BLaER1 (cell line): ENCODE results near the gene TMED1.
A peak's percentile ranks its signal among the peaks of the same experiment; 100 is the strongest.

ENCODE experiments used
- H3K27ac ChIP-seq: shearing (Covaris generic); formaldehyde crosslinking; 2 replicates; pipeline ENCODE4 v1.8.1; 2022
- H3K27me3 ChIP-seq: shearing (Covaris generic); formaldehyde crosslinking; 2 replicates; pipeline ENCODE4 v1.8.1; 2022
- H3K36me3 ChIP-seq: shearing (Covaris generic); formaldehyde crosslinking; 2 replicates; pipeline ENCODE4 v1.8.1; 2022
- H3K4me1 ChIP-seq: shearing (Covaris generic); formaldehyde crosslinking; 2 replicates; pipeline ENCODE4 v1.8.1; 2022
- H3K4me2 ChIP-seq: shearing (Covaris generic); formaldehyde crosslinking; 2 replicates; pipeline ENCODE4 v1.8.1; 2022
- H3K4me3 ChIP-seq: shearing (Covaris generic); formaldehyde crosslinking; 2 replicates; pipeline ENCODE4 v1.8.1; 2022
- H3K9ac ChIP-seq: shearing (Covaris generic); formaldehyde crosslinking; 2 replicates; pipeline ENCODE4 v1.8.1; 2022
- H3K9me3 ChIP-seq: shearing (Covaris generic); formaldehyde crosslinking; 2 replicates; pipeline ENCODE4 v1.8.1; 2022
- H4K20me1 ChIP-seq: shearing (Covaris generic); formaldehyde crosslinking; 2 replicates; pipeline ENCODE4 v1.8.1; 2022
- Cebpa-rat ChIP-seq: shearing (Covaris generic); IDR thresholded peaks from 2 replicates; pipeline ENCODE4 v1.8.1; 2022

Gene TMED1

DNA sequence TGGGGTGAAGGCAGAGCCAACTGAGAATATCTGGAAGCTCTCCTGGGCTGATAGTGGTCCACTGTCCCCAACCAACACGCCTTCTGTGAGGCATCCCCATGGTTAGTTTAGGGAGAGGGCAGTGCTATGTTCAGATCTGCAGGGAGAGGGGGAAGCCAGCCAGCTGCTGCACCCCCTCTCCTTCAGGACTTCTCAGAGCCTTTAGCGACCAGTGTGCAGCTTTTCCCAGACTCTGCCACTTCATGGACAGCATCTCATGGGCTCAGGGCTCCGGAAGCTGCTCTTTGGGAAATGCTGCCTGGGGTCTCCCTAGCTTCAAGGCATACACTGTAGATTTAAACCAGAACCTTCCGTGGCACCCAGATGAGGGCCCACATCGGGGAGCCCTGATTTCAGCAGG, 33.5 kb downstream of the TMED1 start:
- Histone ChIP-seq H3K4me1 (no peaks in the 10 kb centered on the region), H3K36me3 (peaks cover 100% of the 10 kb centered on the region), H3K4me3 (no peak overlapping the region), H3K27ac (no peak overlapping the region), H3K9ac (no peak overlapping the region), H4K20me1 (peaks cover 54% of the 10 kb centered on the region), H3K27me3 (no peaks in the 10 kb centered on the region), H3K4me2 (no peak overlapping the region), H3K9me3 (no peaks in the 10 kb centered on the region)
- no peak for TF ChIP-seq Cebpa-rat

DNA sequence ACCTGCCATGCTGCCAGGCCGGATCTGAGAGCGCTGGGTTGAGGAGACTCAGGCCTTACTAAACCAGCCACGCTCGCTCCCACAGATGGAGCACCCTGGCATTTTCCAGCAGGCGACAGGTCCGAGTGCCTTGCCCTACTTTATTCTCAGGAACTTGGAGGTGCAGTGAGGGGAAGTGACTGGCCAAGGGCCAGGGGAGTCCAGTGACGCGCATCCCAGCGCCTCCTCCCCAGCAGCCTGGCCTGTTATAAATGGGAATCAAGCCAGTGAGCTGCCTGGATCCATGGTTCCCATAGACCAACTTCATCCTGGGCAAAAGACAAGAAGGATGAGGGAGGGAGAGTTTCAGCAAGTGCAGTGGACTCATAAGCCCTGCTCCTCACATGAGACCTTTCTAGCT, 35.5 kb downstream of the TMED1 start:
- H3K4me3 ChIP-seq = no peak overlapping the region
- H3K27me3 ChIP-seq = no peaks in the 10 kb centered on the region
- H3K9ac ChIP-seq = no peak overlapping the region
- H3K27ac ChIP-seq = no peak overlapping the region
- peaks cover 100% of the 10 kb centered on the region for H3K36me3 ChIP-seq
- no peaks in the 10 kb centered on the region for H3K9me3 ChIP-seq
- TF ChIP-seq Cebpa-rat = no peak
- no peak overlapping the region for H3K4me2 ChIP-seq
- H4K20me1 ChIP-seq = peaks cover 57% of the 10 kb centered on the region
- H3K4me1 ChIP-seq = no peaks in the 10 kb centered on the region

DNA sequence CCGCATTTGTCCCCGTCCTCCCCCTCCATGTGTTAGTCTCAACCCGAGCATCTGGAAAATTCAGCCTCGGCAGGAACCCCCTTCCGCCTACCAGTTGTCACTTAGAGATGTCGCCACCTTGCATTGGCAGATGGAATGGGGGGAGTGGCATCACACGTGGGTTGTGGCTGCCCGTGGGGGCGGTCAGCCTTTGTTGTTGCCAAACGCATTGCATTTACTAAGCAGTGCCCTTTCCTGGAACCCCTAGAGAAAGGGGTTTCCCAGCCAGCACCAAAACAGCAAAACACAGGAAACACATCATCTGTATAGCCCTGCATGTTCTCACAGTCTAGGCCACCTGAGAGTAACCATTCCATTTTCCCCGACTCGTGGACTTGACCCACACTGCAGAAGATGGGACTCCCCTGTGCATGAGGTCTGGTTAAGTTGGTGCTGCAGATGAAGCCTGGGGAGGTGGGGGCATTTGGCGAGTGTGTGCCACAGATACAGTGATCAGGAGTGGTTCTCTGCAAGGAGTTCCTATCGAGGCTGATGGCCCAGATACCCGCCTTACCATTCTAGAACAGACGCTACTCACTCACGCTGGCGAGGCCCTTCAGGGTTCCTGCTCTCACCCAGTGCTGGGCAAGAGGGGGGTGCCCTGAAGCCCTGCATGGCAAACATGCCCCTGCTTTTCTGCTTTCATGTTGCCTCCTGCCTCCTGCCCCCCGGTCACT, 38.3 kb downstream of the TMED1 start:
- TF ChIP-seq Cebpa-rat = no peak
- peaks cover 59% of the 10 kb centered on the region for H4K20me1 ChIP-seq
- peaks cover 100% of the 10 kb centered on the region for H3K36me3 ChIP-seq
- no peak overlapping the region for H3K27ac ChIP-seq
- no peak overlapping the region for H3K9ac ChIP-seq
- H3K4me1 ChIP-seq = no peaks in the 10 kb centered on the region
- H3K9me3 ChIP-seq = no peaks in the 10 kb centered on the region
- H3K4me3 ChIP-seq = no peak overlapping the region
- H3K4me2 ChIP-seq = no peak overlapping the region
- H3K27me3 ChIP-seq = no peaks in the 10 kb centered on the region

DNA sequence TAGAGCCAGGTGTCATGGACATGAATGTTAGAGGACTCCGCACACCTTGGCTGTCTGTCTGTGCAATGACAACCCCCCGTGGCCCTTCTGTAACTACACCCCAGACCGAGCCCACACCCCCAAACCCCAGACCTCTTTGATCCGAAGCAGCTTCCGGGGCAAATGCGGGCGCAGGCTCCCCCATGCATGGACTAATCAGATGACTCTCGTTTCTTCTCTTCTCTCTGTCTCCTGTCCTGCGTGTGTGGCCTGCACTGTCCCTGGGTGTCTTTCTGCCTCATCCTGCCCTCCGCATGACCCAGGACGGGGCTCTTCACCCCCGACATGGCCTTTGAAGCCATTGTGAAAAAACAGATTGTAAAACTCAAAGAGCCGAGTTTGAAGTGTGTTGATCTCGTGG, 38.9 kb downstream of the TMED1 start:
- Histone ChIP-seq H3K27ac (no peak overlapping the region), H4K20me1 (peaks cover 59% of the 10 kb centered on the region), H3K4me1 (no peaks in the 10 kb centered on the region), H3K36me3 (peaks cover 100% of the 10 kb centered on the region), H3K9me3 (no peaks in the 10 kb centered on the region), H3K27me3 (no peaks in the 10 kb centered on the region), H3K4me2 (no peak overlapping the region), H3K4me3 (no peak overlapping the region), H3K9ac (no peak overlapping the region)
- TF ChIP-seq Cebpa-rat = no peak

DNA sequence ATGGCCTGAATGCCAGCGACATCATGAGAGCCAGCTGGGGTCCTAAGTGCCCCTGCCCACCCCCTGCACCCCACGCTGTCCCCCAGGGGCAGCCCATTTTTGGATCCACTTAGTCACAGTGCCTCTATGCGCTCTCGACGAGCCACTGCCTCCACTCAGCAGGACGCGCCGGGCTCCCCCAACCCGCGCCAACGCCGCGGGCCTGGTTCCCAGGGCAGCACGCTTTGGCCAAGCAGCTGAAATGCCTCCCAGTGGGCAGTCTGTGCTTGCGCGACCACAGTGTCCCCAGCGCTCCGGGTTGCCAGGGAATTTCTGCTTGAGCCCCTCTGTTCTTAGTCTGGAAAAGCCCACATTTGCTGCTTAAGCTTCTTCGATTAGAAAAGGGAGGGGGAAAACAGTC, 39.4 kb downstream of the TMED1 start:
- peaks cover 59% of the 10 kb centered on the region for H4K20me1 ChIP-seq

DNA sequence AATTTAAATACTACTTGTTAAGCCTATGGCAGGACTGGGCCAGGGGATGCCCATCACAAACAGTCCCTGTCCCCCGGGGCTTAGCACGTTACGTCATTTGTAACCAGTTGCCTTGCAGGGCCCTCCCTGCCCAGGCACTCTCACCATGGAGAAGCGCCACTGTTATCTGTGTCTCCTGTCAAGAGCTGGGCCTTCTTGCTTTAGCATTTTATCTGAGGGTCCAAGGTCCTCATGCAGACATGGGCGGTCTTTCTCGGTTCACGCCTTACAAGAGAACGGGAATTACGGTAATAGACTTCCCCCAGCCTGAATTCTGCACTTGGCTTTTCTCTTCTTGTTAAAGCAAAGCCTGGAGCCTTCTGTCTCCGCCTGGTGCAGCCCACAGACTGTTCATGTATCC, 46.1 kb downstream of the TMED1 start:
- no peak overlapping the region for H3K9ac ChIP-seq
- TF ChIP-seq Cebpa-rat = no peak
- peaks cover 100% of the 10 kb centered on the region for H3K36me3 ChIP-seq
- H3K4me1 ChIP-seq = peaks cover under 1% of the 10 kb centered on the region; the same call in 1 of the 2 replicates
- H4K20me1 ChIP-seq = peaks cover 45% of the 10 kb centered on the region
- H3K27ac ChIP-seq = no peak overlapping the region
- H3K4me3 ChIP-seq = no peak overlapping the region
- H3K27me3 ChIP-seq = no peaks in the 10 kb centered on the region
- no peak overlapping the region for H3K4me2 ChIP-seq
- H3K9me3 ChIP-seq = no peaks in the 10 kb centered on the region

More for the DNA sequence above, 39.4 kb downstream of the TMED1 start:
- no peak overlapping the region for H3K9ac ChIP-seq
- no peaks in the 10 kb centered on the region for H3K27me3 ChIP-seq
- no peak overlapping the region for H3K27ac ChIP-seq
- no peak for TF ChIP-seq Cebpa-rat
- H3K4me3 ChIP-seq = no peak overlapping the region
- H3K4me2 ChIP-seq = no peak overlapping the region
- peaks cover 100% of the 10 kb centered on the region for H3K36me3 ChIP-seq
- H3K4me1 ChIP-seq = no peaks in the 10 kb centered on the region
- H3K9me3 ChIP-seq = no peaks in the 10 kb centered on the region

DNA sequence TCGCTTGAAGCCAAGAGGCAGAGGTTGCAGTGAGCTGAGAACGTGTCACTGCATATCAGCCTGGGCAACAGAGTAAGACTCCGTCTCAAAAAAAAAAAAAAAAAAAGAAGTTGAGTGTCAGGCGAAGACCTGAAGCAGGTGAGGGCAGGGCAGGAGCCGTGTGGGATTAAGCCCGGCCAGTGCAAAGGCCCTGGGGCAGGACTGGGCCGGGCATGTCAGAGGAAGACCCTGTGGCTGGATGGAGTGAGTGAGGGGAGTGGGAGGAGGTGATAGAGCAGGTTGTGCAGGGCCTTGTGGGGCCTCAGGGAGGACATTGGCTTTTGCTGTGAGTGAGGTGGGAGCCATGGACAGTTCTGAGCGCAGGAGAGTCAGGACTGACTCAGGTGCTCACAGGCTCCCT, 47.9 kb downstream of the TMED1 start:
- Histone ChIP-seq H4K20me1 (peaks cover 44% of the 10 kb centered on the region), H3K9me3 (no peaks in the 10 kb centered on the region), H3K4me3 (no peak overlapping the region), H3K27me3 (no peaks in the 10 kb centered on the region), H3K4me2 (no peak overlapping the region), H3K36me3 (peaks cover 100% of the 10 kb centered on the region), H3K27ac (no peak overlapping the region), H3K4me1 (peaks cover 17% of the 10 kb centered on the region), H3K9ac (no peak overlapping the region)
- no peak for TF ChIP-seq Cebpa-rat

DNA sequence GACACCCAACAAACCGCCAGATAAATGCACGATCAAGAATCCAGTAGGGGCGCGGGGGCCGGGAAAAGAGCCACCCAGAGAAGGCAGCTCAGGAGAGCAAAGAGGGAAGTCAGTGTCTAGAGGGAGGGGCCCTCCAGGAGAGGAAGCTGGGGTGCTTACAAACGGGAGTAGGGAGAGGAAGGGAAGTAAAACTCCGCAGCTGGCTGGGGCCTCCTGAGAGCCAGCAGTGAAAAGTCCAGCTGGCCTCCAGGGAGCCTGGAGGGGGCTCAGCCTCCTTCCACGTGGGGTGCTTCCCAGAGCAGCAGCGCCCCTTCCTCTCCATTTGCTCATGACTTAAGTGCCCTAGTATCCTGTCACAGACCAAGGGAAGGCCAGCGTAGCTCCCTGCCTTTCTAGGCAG, 51.8 kb downstream of the TMED1 start:
- peak overlapping the region; percentile 43 for H3K9ac ChIP-seq
- H3K4me3 ChIP-seq = peak overlapping the region; percentile 5; the same call in 1 of the 2 replicates
- H3K4me2 ChIP-seq = peak overlapping the region; percentile 72
- no peaks in the 10 kb centered on the region for H3K27me3 ChIP-seq
- H3K27ac ChIP-seq = peak overlapping the region; percentile 74
- peaks cover 91% of the 10 kb centered on the region for H3K36me3 ChIP-seq
- H3K9me3 ChIP-seq = no peaks in the 10 kb centered on the region
- H4K20me1 ChIP-seq = peaks cover 61% of the 10 kb centered on the region
- peaks cover 54% of the 10 kb centered on the region for H3K4me1 ChIP-seq
- no peak for TF ChIP-seq Cebpa-rat

DNA sequence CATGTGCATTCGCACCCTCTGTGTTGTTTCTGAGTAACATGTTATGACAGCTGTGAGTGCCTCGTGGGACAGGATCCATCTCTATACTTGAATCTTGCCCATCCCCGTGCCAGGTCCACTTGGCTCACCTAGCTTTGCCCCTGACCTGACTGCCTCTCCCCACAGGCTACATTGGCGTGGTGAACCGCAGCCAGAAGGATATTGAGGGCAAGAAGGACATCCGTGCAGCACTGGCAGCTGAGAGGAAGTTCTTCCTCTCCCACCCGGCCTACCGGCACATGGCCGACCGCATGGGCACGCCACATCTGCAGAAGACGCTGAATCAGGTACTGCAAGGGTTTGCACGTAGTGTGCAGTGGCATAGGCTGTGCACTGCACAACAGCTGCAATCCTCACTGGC, 53.2 kb downstream of the TMED1 start:
- peaks cover 69% of the 10 kb centered on the region for H3K4me1 ChIP-seq
- H3K27me3 ChIP-seq = no peaks in the 10 kb centered on the region
- H4K20me1 ChIP-seq = peaks cover 62% of the 10 kb centered on the region
- TF ChIP-seq Cebpa-rat = no peak
- peak overlapping the region; percentile 26 for H3K4me2 ChIP-seq
- no peak overlapping the region for H3K9ac ChIP-seq
- H3K36me3 ChIP-seq = peaks cover 90% of the 10 kb centered on the region
- H3K27ac ChIP-seq = no peak overlapping the region
- no peak overlapping the region for H3K4me3 ChIP-seq
- no peaks in the 10 kb centered on the region for H3K9me3 ChIP-seq
